GM12892 (cell line): ENCODE results near the gene MBD5.

ENCODE experiments used
- POLR2A ChIP-seq: IDR thresholded peaks from 2 replicates; pipeline ENCODE4 v1.6.1; 2011; ENCODE audit warnings: low read depth, low read length, control low read depth
- POLR2AphosphoS5 ChIP-seq: IDR thresholded peaks from 2 replicates; pipeline ENCODE4 v1.6.1; 2011; ENCODE audit warnings: low read depth, low read length, control low read depth
- TAF1 ChIP-seq: IDR thresholded peaks from 2 replicates; pipeline ENCODE4 v1.6.1; 2011; ENCODE audit warnings: low read depth, mild to moderate bottlenecking, control low read depth, low read length, borderline replicate concordance

DNA sequence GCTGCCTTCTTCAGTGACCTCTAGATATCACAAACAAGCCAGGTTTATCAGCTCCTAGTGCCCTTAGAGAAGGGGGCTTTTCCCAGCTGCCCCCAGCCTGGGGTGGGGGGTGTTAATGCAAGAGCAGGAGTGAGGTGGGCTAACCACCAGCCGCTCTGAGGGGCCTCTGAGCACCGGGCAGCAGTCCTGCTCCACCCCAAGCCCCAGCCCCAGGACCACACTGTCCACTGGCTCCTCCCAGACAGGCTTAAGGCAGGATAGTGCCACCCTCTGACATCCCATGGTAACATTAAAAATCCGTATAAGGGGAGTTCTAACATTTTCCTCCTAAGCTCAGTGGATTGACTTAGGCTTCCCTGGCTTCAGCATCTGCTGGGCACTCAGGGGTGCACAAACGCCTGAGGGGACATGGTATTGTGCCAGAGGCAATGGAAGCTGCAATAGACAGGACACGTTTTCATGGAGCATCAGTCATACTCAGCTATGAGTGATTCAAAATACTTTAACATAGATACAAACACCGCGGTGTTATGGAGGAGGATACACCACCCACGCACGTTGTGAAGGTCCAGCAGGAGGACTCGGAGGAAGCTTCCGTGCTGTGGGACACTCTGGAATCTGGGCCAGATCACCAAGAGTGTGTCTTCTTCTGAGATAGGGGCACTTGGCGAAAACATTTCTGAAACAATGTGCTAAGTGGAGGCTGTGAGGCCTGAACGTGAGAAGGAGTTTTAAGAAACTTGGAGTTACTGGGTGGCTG, 511.0 kb downstream of the MBD5 start:
- TF ChIP-seq POLR2AphosphoS5: no peak
- TF ChIP-seq POLR2A: no peak
- no peak for TF ChIP-seq TAF1
